ENCODE data around the gene ABHD17A. TPM values are rescaled to one million over a fixed set of nuclear protein-coding genes. Genes with fewer than 3 reads are reported as not detected.

ABHD17A gene
- polyA plus RNA-seq, 1 of the 3 experiments (the other 2 are of a cell fraction), result 61.1 TPM

GRCh38 chr19:1871140-1871597 lies 14.1 kb downstream of the ABHD17A start:
- no peak overlapping the region for H2AFZ ChIP-seq (ENCODE audit: low read depth)
- H3K9ac ChIP-seq, result no peak overlapping the region
- CTCF ChIA-PET, result no interaction called here
- no peak overlapping the region for H3K27ac ChIP-seq (ENCODE audit: low read depth in 2 of 2, low read length in 1 of 2)
- 93% methylated on average over 14 of the region's 15 CpGs for WGBS (ENCODE audit: low lambda C conversion rate)
- no peak overlapping the region for H3K4me2 ChIP-seq
- no peaks in the 10 kb centered on the region for H3K9me2 ChIP-seq
- no peaks in the 10 kb centered on the region for H3K27me3 ChIP-seq (ENCODE audit: insufficient read depth)
- H3F3A ChIP-seq (replicated peaks; ENCODE audit: insufficient read depth), result peaks cover 25% of the 10 kb centered on the region
- H3K4me1 ChIP-seq (ENCODE audit: control insufficient read depth in 1 of 2, insufficient read depth in 2 of 2, low read depth in 1 of 2, low read length in 1 of 2), result peaks cover 16 to 21% of the 10 kb centered on the region in 2 experiments
- TF ChIP-seq MAX (IDR thresholded peaks at IDR 0.05; ENCODE audit: low read depth) (no peak), EP300 (IDR thresholded peaks at IDR 0.05; ENCODE audit: borderline replicate concordance in 1 of 2, low read depth in 1 of 2, low read length in 1 of 2) (no peak), MXI1 (IDR thresholded peaks at IDR 0.05; ENCODE audit: low read depth, low read length) (no peak), PBX3 (IDR thresholded peaks at IDR 0.05) (no peak), USF2 (IDR thresholded peaks at IDR 0.05; ENCODE audit: borderline replicate concordance, low read depth, low read length) (no peak), FOXJ3 (CRISPR knock-in tag; IDR thresholded peaks at IDR 0.05) (no peak), SIN3A (IDR thresholded peaks at IDR 0.05; ENCODE audit: borderline replicate concordance, low read depth, low read length) (no peak), YY1 (IDR thresholded peaks at IDR 0.05; ENCODE audit: low read depth) (no peak), RXRA (IDR thresholded peaks at IDR 0.05; ENCODE audit: borderline replicate concordance, low read depth) (no peak), IRF3 (IDR thresholded peaks at IDR 0.05; ENCODE audit: low read depth, low read length) (no peak), TEAD4 (IDR thresholded peaks at IDR 0.05; ENCODE audit: borderline replicate concordance, insufficient read depth) (no peak), USF1 (IDR thresholded peaks at IDR 0.05; ENCODE audit: borderline replicate concordance, low read depth) (no peak), GATA2 (CRISPR knock-in tag; IDR thresholded peaks at IDR 0.05) (no peak)
- H3K4me3 ChIP-seq (ENCODE audit: low read depth in 2 of 2, low read length in 1 of 2), result no peak overlapping the region
- peaks cover 3 to 9% of the 10 kb centered on the region in 2 experiments for H3K36me3 ChIP-seq (replicated peaks in 1 of 2; ENCODE audit: control insufficient read depth in 1 of 2, insufficient read depth in 2 of 2, low read length in 1 of 2)
- H3K79me2 ChIP-seq (ENCODE audit: insufficient read depth), result peaks cover 79% of the 10 kb centered on the region
- POLR2A ChIA-PET, result interaction anchor here (1.0 kb wide), 1 partner anchor 13 kb away, joined by 3 read pairs; no protein-coding TSS in a partner anchor
- no peaks in the 10 kb centered on the region for H3K9me3 ChIP-seq
- peaks cover 12% of the 10 kb centered on the region for H4K20me1 ChIP-seq (ENCODE audit: insufficient read depth)
- no peak for DNase-seq
